Right ventricle myocardium inferior (tissue), 1 donor: Measurements from ENCODE around the gene GMPR. TPM values are rescaled to one million over a fixed set of nuclear protein-coding genes. Genes with fewer than 3 reads are reported as not detected.

ENCODE experiments used
- ATAC-seq: fragments of 200-7000 bp; cut with Tn5 transposase; one replicate; pipeline ENCODE4 v1.9.1; 2020; ENCODE audit warnings: mild to moderate bottlenecking, moderate library complexity
- DNase-seq: peaks from one replicate; pipeline ENCODE4 v3.0.0; 2021; ENCODE audit errors: missing footprints
- intact Hi-C: fragments of 100-400 bp; cut with DNase I; formaldehyde crosslinking; loops from one replicate; pipeline ENCODE4 v1.11.0; 2022
- total RNA-seq: library from RNA; stranded (reverse); fragmentation: NEBNext Ultra II Directional; extraction: Animal tissue kit (Norgen Biotek cat#: 25700); gene quantifications from one replicate; pipeline ENCODE4 v1.2.1, GENCODE V29; 2021
- donor health status: DM: no; HTN: yes; CAD: no; lungs with severe emphysema.

Gene GMPR
- total RNA-seq, 1 donor from 2014 or later, result 125 TPM

DNA sequence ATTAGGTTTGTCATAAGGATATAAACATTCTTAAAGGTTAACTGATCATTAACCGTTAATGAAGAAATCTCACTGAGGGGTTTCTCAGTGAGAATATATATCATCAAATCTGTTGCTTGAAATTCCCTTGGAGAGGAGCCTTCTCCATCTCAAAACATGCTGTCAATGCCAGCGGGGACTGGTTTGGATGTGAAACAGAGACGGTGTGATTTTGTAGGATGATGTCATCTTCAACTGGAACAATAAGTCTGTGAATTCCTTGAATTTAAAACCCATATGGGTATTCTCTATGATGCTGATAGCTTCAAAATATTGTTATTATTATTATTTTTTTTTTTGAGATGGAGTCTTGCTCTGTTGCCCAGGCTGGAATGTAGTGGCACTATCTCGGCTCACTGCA lies 75.9 kb downstream of the GMPR start:
- ATAC-seq, result no peak
- DNase-seq, result no peak
- intact Hi-C loops, result loop anchor here (10.0 kb wide), 1 partner anchor 771 kb away; no protein-coding TSS in a partner anchor

DNA sequence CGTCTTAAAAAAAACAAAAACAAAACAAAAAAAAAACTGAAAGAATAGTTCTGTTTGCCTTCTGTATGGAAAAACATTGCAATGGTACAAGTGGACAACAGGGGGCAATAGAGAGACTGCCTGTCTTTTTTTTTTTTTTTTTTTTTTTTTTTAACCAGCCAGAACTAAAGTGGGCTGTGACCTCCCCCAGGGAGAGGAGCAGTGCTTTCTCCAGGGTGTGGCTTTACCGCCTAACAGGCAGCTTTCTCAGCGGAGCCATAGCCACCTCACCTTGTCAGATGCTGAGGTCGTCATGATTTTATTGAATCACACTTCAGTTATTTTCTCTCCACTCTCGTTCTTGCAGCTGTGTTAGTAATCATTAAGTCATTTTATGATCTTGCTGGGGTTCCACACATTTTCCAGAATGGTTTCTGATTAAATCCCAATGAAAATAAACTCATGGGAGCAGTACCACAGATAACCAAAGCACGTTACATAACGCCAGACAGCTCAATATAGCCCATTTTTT lies 78.4 kb downstream of the GMPR start:
- ATAC-seq, result no peak
- no peak for DNase-seq
- intact Hi-C loops, result loop anchor here (10.0 kb wide), 1 partner anchor 768 kb away; no protein-coding TSS in a partner anchor

DNA sequence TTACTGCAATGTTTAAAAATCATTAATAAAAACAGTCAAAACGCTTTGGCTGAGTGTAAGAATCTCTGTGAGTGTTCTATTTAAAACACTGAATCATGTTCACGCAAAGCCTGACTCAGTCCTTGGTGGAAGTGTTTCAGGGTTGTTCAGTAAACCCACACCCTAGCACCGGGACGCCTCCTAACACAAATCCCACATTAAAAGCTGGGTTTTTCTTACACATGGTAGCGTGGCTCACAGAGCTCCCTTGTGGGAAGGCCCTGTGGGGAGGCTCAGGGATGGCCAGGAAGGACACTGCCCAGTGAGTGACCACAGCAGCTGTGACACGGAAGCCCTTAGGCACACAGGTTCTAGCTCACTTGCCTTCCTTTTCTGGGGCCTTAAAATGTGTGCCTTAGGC lies 80.2 kb downstream of the GMPR start:
- DNase-seq (no peak), ATAC-seq (no peak)
- intact Hi-C loops, result loop anchor here (10.0 kb wide), 1 partner anchor 766 kb away; no protein-coding TSS in a partner anchor

DNA sequence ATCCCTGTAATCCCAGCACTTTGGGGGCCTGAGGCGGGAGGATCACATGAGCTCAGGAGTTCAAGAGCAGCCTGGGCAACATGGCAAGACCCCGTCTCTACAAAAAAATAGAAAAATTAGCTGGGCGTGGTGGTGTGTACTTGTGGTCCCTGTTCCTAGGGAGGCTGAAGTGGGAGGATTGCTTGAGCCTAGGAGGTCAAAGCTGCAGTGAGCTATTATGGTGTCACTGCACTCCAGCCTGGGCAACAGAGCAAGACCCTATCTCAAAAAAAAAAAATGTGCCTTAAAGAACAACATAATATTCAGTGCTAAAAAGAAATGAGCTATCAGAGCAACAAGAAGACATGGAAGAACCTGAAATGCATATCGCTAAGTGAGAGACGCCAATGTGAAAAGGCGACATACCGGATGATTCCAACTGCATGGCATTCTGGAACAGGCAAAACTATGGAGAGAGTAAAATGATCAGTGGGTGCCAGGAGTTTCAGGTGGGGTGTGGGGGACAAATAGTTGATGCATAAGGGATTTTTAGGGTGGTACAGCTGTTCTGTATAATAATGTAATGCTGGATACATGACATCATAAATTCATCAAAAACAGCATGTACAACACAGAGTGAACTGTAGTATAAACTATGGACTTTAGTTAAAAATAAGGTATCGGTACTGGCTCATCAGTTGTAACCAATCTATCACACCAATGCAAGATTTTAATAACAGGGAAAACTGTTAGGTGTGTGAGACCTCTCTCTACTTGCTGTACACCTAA lies 80.8 kb downstream of the GMPR start:
- ATAC-seq (no peak), DNase-seq (no peak)
- intact Hi-C loops, result loop anchor here (10.0 kb wide), 1 partner anchor 766 kb away; no protein-coding TSS in a partner anchor

DNA sequence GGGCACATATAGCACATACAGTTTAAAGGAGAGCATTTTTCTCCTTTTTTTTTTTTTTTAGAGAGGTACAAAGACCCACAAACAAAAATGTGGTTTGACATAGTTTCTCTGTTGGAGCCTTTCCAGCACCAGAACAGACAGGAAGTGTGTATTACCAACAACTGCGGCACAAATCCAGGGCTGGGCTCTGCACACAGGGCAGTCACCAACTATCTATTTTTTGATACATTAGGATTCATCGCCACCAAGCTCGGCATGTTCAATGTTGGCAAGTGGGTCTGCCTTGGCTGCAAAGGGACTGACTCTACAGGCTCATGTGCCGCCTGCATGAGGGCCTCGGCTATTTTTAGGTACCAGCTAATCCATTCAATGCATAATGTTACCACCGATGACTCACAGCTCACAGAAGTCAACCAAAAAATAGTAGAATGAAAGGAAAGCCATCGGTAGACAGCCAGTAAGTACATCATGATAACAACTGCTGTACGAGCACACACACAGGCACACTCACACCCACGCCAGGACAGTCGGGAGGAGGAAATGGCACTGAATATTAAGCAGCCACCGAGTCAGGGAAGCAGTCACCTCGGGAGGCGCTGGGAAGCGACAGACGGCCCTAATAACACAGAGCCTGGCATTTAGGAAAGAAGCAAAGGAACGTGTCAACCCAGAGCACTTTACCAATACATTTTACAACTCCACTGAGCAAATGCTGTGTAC lies 81.6 kb downstream of the GMPR start:
- intact Hi-C loops, result loop anchor here (2.0 to 10.0 kb wide), 2 partner anchors 81 to 765 kb away; partner anchors contain the start of gene GMPR
- peak; percentile 85 for ATAC-seq
- DNase-seq, result no peak

DNA sequence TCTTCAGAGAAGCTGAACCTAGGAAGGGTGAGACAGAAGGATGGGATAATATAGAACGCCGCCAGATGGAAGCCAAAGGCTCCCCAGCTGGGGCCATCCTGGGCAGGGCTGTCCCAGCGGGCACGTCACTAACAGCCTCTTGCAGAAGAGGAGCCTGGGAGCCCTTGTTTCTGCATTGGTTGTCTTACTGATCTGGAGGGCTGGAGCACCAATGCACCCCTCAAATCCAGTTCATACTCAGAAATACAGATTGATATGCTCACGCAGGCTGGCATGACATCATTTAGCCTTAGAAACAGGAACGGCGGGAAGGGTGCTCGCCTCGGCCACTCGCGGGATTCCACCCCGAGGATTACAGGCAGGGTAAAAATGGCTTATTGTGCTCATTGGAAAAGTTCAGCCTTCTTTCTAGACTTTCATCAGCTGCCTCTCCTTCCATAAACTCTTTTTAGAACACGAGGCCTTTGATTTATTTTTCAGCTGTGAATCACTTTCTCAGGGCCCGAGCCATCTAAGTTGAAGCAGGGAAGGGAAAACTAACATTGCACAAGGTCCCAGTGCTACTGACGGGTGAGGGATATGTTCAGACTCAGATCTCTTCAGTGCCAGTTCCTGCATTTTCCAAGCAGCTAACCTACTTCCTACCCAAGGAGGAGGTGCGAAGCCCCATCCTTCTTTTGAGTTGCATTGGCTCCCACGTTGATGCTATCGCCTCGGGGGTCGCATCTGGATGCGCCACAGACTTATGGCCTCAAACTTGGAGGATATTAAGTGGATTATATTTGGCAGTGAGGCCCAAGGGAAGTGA lies 82.3 kb downstream of the GMPR start:
- ATAC-seq (peak; percentile 20), DNase-seq (no peak)
- intact Hi-C loops, result loop anchor here (2.0 kb wide), 1 partner anchor 82 kb away; the partner anchor contains the start of gene GMPR

DNA sequence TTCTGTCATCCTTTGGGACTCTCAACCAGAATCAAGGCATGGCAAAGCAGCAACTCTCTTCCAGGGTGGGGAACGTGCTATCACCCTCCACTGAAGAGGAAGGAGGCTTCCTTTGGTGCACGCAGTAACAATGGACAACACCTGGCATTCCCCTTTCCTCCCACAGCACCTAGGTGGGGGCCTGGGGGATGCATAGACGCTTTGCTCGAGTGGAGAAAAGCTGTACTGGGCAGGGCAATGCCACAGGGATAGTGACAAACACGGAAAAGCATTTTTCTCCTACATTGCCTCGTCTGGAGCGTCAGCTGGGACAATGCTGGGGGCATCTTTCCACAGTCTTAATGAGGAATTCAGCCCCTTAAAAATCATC lies 82.9 kb downstream of the GMPR start:
- DNase-seq (no peak), ATAC-seq (no peak)
- intact Hi-C loops, result loop anchor here (2.0 kb wide), 1 partner anchor 83 kb away; the partner anchor contains the start of gene GMPR

DNA sequence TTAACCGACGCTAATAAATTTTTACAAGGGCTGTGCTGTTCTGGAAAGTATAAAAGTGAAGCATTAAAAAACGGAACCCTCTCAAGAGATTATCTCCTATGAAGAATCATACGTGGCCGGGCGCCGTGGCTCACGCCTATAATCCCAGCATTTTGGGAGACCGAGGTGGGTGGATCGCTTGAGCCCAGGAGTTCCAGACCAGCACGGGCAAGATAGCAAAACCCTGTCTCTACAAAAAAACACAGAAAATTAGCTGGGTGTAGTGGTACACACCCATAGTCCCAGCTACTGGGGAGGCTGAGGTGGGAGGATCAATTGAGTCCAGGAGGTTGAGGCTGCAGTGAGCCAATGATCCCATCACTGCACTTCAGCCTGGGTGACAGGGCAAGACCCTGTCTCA lies 83.4 kb downstream of the GMPR start:
- DNase-seq (no peak), ATAC-seq (no peak)
- intact Hi-C loops, result loop anchor here (2.0 kb wide), 1 partner anchor 83 kb away; the partner anchor contains the start of gene GMPR

DNA sequence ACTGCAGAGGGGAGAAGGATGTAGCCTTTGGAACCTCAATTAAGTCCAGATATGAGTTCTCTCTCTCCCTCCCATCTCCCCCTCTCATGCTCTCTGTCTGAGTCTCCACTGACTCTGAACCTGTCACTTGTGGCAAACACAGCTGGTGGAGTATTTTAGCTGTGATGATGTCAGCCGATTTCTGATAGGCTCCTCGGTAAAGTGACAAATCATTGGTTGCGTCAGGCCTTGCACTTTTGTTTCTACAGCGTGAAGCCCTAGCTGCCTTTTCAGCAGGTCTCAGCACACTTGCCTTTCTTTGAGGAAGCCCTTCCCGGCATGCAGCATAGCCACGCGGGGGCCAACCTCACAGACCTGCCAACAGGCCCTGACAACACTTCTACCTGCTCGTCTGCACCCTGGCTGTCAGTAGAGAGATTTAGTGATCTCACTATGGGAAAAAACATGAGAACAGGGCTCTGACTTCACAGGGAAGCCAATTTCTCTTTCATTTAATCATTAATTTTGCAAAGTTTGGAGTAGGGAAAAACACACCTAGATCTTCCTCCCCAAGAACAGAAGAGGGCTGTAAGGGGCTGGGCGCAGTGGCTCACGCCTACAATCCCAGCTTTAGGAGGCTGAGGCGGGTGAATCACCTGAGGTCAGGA lies 84.4 kb downstream of the GMPR start:
- ATAC-seq (peak; percentile 78), DNase-seq (no peak)
- intact Hi-C loops, result no loop called here

DNA sequence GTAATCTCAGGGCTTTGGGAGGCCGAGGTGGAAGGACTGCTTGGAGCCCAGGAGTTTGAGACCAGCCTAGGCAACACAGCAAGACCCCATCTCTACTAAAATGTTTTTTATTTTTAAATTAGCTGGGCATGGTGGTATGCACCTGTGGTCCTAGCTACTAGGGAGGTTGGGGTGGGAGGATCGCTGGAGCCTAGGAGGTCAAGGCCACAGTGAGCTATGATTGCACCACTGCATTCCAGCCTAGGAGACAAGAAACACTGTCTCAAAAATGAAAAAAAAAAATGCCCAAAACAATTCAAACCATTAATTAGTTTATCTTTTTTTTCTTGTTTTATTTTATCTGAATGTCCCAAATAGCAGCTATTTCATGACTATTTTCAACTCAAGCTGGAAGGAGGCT lies 85.8 kb downstream of the GMPR start:
- ATAC-seq, result no peak
- no peak for DNase-seq
- intact Hi-C loops, result no loop called here

DNA sequence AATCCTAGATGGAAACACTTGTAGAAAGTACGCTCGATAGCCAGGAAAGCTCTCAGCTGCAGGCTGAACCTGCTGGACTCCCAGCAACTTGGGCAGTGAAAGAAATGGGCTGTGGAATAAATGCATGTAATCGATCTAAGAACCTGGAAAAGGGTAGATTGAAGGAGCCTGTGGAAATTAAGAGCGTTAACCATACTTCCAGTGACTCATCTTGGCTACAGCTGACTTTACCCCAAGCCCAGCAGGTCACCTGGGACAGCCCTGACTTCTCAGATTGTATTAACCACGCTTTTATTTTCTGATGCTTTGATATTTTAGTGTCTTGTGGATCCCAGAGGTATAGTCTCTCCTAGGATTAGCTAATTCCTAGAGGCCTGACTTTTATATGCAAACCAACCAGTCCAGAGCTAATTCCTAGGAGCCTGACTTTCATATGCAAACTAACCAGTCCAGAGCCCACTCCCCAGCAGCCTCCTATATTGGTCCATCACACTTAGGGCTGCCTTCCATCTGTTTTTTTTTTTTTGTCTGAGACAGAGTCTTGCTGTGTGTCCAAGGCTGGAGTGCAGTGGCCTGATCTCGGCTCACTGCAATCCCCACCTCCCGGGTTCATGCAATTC lies 86.3 kb downstream of the GMPR start:
- intact Hi-C loops, result no loop called here
- ATAC-seq (no peak), DNase-seq (no peak)

DNA sequence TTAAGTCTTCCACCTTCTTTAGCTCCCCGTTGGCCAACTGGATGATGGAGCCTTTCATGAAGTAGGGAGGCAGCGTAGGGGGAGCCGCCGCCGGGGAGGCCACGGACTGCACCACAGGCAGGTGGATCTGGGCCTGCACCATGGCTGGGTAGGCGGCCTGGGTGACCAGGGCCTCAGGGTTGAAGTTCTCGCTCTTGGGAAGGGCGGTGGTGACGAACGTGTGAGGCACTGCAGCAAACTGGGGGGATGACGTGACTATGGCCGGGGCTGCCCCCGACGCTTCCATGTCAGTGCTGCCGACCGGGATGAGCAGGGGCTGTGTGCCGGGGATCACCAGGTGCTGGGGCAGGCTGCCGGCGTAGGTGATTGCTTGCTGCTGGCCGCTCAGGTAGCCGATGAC lies 88.1 kb downstream of the GMPR start:
- intact Hi-C loops, result no loop called here
- DNase-seq (no peak), ATAC-seq (no peak)

DNA sequence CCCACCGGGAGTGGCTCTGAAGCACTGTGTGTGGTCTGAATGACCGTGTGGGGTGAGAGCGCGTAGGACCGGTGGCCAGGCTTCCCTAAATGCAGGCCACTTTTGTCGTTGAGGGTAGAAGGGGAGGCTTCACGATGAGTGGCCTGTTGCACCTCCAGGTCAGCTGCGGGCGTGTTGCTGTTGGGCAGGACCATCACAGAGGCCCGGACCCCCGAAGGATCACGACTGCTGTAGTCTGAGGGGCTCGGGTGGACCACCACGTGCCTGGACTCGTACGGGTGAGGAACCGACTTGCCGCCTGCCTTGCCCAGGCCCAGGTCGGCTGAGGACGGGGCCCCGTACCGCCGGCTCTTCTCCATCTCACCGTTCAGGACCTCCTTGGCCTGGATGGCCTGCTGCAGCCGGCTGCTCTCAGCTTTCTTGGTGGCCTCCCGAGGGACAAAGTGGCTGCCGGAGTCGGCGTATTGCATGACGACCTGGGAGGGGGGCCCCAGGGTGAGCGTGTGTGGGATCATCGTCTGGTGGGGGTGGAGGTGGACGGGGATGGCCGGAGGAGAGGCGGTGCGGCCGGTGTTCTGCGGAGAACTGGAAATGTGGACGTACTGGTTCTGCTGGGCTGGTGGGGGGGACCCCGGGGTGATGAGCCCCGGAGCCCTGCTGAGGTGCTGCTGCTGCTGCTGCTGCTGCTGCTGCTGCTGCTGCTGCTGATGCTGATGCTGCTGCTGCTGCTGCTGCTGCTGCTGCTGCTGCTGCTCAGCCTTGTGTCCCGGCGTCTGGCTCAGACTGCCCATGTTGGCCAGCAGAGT lies 88.8 kb downstream of the GMPR start:
- no peak for DNase-seq
- no peak for ATAC-seq
- intact Hi-C loops, result no loop called here

DNA sequence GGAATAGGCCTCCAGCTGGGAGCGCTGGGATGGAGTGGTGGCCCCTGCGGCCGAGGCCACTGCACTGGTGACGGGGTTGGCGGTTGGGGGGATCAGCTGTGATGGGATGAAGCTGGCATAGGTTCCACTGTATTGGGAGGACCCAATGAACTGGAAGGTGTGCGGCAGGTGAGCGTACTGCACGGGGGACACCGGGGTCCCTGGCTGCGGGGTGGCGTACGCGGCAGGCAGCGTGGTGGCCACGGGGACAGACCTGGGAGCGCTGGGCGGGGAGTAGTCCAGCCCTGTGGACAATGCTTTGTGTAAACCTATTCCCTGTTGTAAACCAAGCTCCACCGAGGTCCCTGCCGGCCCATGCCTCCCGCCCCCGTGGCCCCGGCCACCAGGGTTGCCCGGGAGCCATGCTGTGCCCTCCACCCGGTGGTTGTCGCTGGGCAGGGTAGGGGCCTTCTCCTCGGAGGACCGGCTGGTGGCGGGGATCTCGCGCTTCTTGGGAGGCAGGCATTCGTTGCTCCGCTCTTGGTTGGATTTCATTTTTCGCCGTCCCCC lies 89.5 kb downstream of the GMPR start:
- ATAC-seq (no peak), DNase-seq (no peak)
- intact Hi-C loops, result no loop called here

DNA sequence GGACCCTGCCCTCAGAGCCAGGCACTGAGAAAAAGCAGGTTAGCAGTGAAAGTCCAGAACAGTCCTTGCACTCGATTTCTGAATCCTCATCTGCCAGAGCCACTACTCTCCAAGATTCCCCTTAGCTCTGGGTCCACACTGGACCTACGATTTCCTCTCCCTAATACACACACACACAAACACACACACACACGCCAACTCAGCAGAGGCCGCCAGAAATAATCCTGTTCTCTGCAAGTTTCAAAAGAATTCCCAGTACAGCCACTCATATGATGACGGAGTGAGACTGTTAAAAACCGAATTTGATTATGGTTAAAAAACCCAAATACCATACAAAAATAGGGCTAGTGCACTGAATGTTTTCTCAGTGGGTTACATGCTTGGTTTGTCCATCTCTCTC lies 90.8 kb downstream of the GMPR start:
- no peak for ATAC-seq
- DNase-seq, result no peak
- intact Hi-C loops, result no loop called here

DNA sequence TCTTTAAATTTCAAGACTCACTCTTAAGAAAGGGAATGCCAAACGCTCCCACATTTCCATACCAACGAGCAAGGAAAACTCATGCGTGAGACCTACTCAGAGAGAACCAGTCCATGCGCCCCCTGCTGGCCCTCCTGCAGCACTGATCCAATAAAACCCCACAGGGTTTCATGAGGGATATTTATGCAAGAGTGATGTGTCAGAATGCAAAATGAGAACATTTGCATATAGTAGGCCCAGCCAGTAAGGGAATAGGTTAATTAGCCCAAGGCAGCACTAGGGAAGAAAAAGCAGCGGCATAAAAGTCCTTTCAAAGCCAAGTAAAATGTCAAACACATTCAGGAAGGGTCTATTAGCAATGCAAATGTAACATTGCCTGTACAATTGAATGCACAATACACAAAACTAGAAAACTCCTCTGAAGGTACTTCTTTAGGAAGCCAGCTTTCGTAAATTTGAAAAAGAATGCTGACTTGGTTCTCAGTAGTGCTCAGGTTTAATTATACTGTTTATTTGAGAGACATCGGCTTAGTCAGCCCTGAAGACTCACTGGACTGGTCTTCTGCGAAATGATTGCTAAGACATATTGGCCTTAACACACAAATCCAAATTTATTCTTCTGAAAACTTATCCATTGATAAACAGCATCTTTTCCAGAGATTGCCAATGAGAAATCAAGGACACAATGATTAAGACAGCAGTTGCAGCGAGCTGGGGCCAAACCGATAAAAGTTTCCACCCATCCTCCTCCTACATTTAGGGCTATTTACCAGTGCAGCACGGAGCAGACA lies 93.2 kb downstream of the GMPR start:
- ATAC-seq, result peak; percentile 69
- peak; percentile 89 for DNase-seq
- intact Hi-C loops, result loop anchor here (1.0 to 2.0 kb wide), 2 partner anchors 78 to 431 kb away; no protein-coding TSS in a partner anchor
